ENCODE data around the gene ATP1A4. TPM values are rescaled to one million over a fixed set of nuclear protein-coding genes. Genes with fewer than 3 reads are reported as not detected.

ATP1A4 gene
- total and polyA plus RNA-seq, 8 donors = 0.05 to 0.37 TPM; not detected in 6

DNA sequence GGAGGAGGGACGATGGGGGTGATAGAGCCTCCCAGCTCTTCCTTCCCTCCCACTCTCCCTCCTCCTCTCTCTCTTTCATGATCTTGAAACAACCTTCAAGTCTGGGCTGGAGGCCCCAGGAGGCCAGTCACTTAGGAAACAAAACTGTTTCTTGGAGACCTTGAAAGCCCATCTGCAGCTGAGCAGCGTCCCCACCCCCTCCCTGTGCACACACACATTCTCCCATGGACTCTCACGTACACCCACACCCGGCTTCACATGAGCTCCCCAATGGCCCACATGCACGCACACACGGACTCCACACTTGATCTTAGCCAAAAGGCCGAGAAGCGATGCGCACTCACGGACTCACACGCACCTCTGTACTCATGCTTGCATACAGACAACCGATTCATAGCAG, 39.0 kb upstream of the ATP1A4 start:
- WGBS, 5 donors = 70 to 83% (median 79%) methylated on average over 12 of the region's 12 CpGs
- TF ChIP-seq POLR2AphosphoS5 (IDR thresholded peaks at IDR 0.05) (no peak), POLR2A (IDR thresholded peaks at IDR 0.05) (no peak), EP300 (IDR thresholded peaks at IDR 0.05) (no peak)
- TF ChIP-seq, protein P1, sequence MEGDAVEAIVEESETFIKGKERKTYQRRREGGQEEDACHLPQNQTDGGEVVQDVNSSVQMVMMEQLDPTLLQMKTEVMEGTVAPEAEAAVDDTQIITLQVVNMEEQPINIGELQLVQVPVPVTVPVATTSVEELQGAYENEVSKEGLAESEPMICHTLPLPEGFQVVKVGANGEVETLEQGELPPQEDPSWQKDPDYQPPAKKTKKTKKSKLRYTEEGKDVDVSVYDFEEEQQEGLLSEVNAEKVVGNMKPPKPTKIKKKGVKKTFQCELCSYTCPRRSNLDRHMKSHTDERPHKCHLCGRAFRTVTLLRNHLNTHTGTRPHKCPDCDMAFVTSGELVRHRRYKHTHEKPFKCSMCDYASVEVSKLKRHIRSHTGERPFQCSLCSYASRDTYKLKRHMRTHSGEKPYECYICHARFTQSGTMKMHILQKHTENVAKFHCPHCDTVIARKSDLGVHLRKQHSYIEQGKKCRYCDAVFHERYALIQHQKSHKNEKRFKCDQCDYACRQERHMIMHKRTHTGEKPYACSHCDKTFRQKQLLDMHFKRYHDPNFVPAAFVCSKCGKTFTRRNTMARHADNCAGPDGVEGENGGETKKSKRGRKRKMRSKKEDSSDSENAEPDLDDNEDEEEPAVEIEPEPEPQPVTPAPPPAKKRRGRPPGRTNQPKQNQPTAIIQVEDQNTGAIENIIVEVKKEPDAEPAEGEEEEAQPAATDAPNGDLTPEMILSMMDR (IDR thresholded peaks at IDR 0.05) = no peak
- Histone ChIP-seq H3K36me3 (no peaks in the 10 kb centered on the region), H3K9me3 (no peaks in the 10 kb centered on the region), H3K27me3 (peaks cover 0 to 21% (median 15%) of the 10 kb centered on the region in 3 donors), H3K4me3 (no peak overlapping the region), H3K27ac (no peak overlapping the region), H3K4me1 (peaks cover 0 to 34% (median 13%) of the 10 kb centered on the region in 4 donors)
- intact Hi-C loops (cut with DNase I; ENCODE audit: low total_unique reads) = loop anchor here (10.0 kb wide), 1 partner anchor 62 kb away; no protein-coding TSS in a partner anchor
- DNase-seq = peak in 1 of 2 donors; percentile 69

- intact Hi-C loops (cut with DNase I; ENCODE audit: low total_unique reads) = loop anchor here (10.0 kb wide), 1 partner anchor 61 kb away; no protein-coding TSS in a partner anchor
- peaks cover 0 to 30% (median 15%) of the 10 kb centered on the region in 3 donors for H3K27me3 ChIP-seq
- H3K36me3 ChIP-seq = no peaks in the 10 kb centered on the region
- H3K4me3 ChIP-seq = no peak overlapping the region
- no peaks in the 10 kb centered on the region for H3K9me3 ChIP-seq
- DNase-seq = no peak
- WGBS, 5 donors = 57 to 81% (median 71%) methylated on average over 8 of the region's 8 CpGs
- peak overlapping the region in 1 of 5 donors; percentile 73 for H3K27ac ChIP-seq
- H3K4me1 ChIP-seq = peaks cover 0 to 44% (median 21%) of the 10 kb centered on the region in 4 donors
- TF ChIP-seq, protein P1 (IDR thresholded peaks at IDR 0.05) = no peak
- TF ChIP-seq POLR2AphosphoS5 (IDR thresholded peaks at IDR 0.05) (no peak), POLR2A (IDR thresholded peaks at IDR 0.05) (no peak), EP300 (IDR thresholded peaks at IDR 0.05) (no peak)
Observed at GRCh38 chr1:160113407-160113806, 38.0 kb upstream of the ATP1A4 start.

DNA sequence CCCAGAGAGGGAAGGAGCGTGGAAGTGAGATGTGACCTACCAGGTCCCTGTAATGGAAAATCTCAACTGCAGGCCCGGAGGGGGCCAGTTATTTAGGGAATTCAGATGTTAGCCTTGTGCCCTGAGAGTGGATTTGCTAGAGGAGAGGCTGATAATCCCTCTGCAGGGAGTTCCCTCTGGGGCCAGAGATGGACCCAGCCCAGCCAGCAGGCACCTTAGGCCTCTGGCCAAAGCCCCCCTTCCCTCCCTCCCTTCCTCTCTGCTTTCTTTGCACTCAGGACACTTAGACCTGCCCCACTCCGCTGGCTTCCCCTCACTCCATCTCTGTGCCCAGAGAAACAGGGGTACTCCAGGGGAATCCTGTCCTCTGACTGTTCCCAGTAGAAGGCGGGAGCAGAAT, 37.3 kb upstream of the ATP1A4 start:
- no peak overlapping the region for H3K4me3 ChIP-seq
- peaks cover 0 to 49% (median 23%) of the 10 kb centered on the region in 4 donors for H3K4me1 ChIP-seq
- H3K9me3 ChIP-seq = no peaks in the 10 kb centered on the region
- intact Hi-C loops (cut with DNase I; ENCODE audit: low total_unique reads) = loop anchor here (10.0 kb wide), 1 partner anchor 61 kb away; no protein-coding TSS in a partner anchor
- peak overlapping the region in 2 of 5 donors; percentile 27 to 73 for H3K27ac ChIP-seq
- no peak for TF ChIP-seq POLR2AphosphoS5 (IDR thresholded peaks at IDR 0.05)
- no peak for TF ChIP-seq POLR2A (IDR thresholded peaks at IDR 0.05)
- TF ChIP-seq EP300 (IDR thresholded peaks at IDR 0.05) = no peak
- TF ChIP-seq, protein P1 (IDR thresholded peaks at IDR 0.05) = no peak
- peaks cover 0 to 30% (median 15%) of the 10 kb centered on the region in 3 donors for H3K27me3 ChIP-seq
- DNase-seq = no peak
- WGBS, 5 donors = 72 to 81% (median 75%) methylated on average over 4 of the region's 4 CpGs
- no peaks in the 10 kb centered on the region for H3K36me3 ChIP-seq

GRCh38 chr1:160115545-160116282, 35.7 kb upstream of the ATP1A4 start, which contains the start of gene ATP1A2:
Gene ATP1A2, plus strand, starts transcription at chr1:160115759. Its CDS starts 103 bp downstream, at chr1:160115862.
- no peak for TF ChIP-seq POLR2AphosphoS5 (IDR thresholded peaks at IDR 0.05)
- no peak for TF ChIP-seq POLR2A (IDR thresholded peaks at IDR 0.05)
- TF ChIP-seq EP300 (IDR thresholded peaks at IDR 0.05) = no peak
- TF ChIP-seq, protein P1 (IDR thresholded peaks at IDR 0.05) = no peak
- Histone ChIP-seq H3K4me1 (peaks cover 0 to 56% (median 23%) of the 10 kb centered on the region in 4 donors), H3K27ac (peak within 1 kb of the TSS in 3 of 5 donors; percentile 60 to 73 (median 73)), H3K27me3 (peaks cover 0 to 30% (median 15%) of the 10 kb centered on the region in 3 donors), H3K9me3 (no peaks in the 10 kb centered on the region), H3K36me3 (peaks cover 0 to 3% (median 0%) of the 10 kb centered on the region in 4 donors), H3K4me3 (peak within 1 kb of the TSS in 3 of 4 donors; percentile 31 to 43 (median 41))
- WGBS, 5 donors = 17 to 30% (median 26%) methylated on average over 15 to 16 of the region's 16 CpGs
- peak in 1 of 2 donors; percentile 62 for DNase-seq
- intact Hi-C loops (cut with DNase I; ENCODE audit: low total_unique reads) = loop anchor here (10.0 kb wide), 1 partner anchor 59 kb away; no protein-coding TSS in a partner anchor

All from stomach (tissue), 9 donors.